ENCODE results near the gene BPIFB3. TPM values are rescaled to one million over a fixed set of nuclear protein-coding genes. Genes with fewer than 3 reads are reported as not detected.
"Not testable (repeated sequence)": the region's sequence is repeated elsewhere in the genome, so short reads cannot be mapped to it uniquely, and the experiment has no call there.

Gene BPIFB3
- total RNA-seq, 2 experiments from 2014 or later, result not detected

- Mint-ChIP-seq H3K27ac (no peak overlapping the region), H3K9me3 (no peaks in the 10 kb centered on the region), H3K4me1 (ENCODE audit: low read depth) (peaks cover 2% of the 10 kb centered on the region), H3K36me3 (ENCODE audit: low read depth) (no peaks in the 10 kb centered on the region), H3K4me3 (no peak overlapping the region), H3K27me3 (no peaks in the 10 kb centered on the region)
- POLR2A ChIA-PET, result no interaction called here
- TF ChIP-seq CTCF (IDR thresholded peaks at IDR 0.05), result no peak
- CTCF ChIA-PET, result interaction anchor here (0.6 kb wide), 1 partner anchor 10 kb away, joined by 3 read pairs; no protein-coding TSS in a partner anchor
- DNase-seq (no peak), ATAC-seq (no peak)
- intact Hi-C loops (cut with micrococcal nuclease), result loop anchor here (10.0 kb wide), 1 partner anchor 298 kb away; no protein-coding TSS in a partner anchor
Observed at GRCh38 chr20:33092361-33092760, 38.7 kb downstream of the BPIFB3 start.

GRCh38 chr20:33093074-33093473, 39.4 kb downstream of the BPIFB3 start:
- no peak overlapping the region for H3K27ac Mint-ChIP-seq
- no peaks in the 10 kb centered on the region for H3K36me3 Mint-ChIP-seq (ENCODE audit: low read depth)
- no peak for DNase-seq
- ATAC-seq, result no peak
- H3K27me3 Mint-ChIP-seq, result no peaks in the 10 kb centered on the region
- CTCF ChIA-PET, result no interaction called here
- no peak for TF ChIP-seq CTCF (IDR thresholded peaks at IDR 0.05)
- POLR2A ChIA-PET, result no interaction called here
- no peaks in the 10 kb centered on the region for H3K9me3 Mint-ChIP-seq
- intact Hi-C loops (cut with micrococcal nuclease), result loop anchor here (10.0 kb wide), 1 partner anchor 298 kb away; no protein-coding TSS in a partner anchor
- H3K4me3 Mint-ChIP-seq, result no peak overlapping the region
- peaks cover 2% of the 10 kb centered on the region for H3K4me1 Mint-ChIP-seq (ENCODE audit: low read depth)

GRCh38 chr20:33093582-33093981, 39.9 kb downstream of the BPIFB3 start:
- POLR2A ChIA-PET, result no interaction called here
- Mint-ChIP-seq H3K36me3 (ENCODE audit: low read depth) (no peaks in the 10 kb centered on the region), H3K4me3 (no peak overlapping the region), H3K27me3 (no peaks in the 10 kb centered on the region), H3K27ac (no peak overlapping the region), H3K4me1 (ENCODE audit: low read depth) (peaks cover 2% of the 10 kb centered on the region), H3K9me3 (no peaks in the 10 kb centered on the region)
- ATAC-seq, result no peak
- no peak for TF ChIP-seq CTCF (IDR thresholded peaks at IDR 0.05)
- CTCF ChIA-PET, result interaction anchor here (3.5 kb wide), 1 partner anchor 192 kb away, joined by 31 read pairs; no protein-coding TSS in a partner anchor
- no peak for DNase-seq
- intact Hi-C loops (cut with micrococcal nuclease), result loop anchor here (10.0 kb wide), 1 partner anchor 299 kb away; no protein-coding TSS in a partner anchor

GRCh38 chr20:33095249-33095648, 41.5 kb downstream of the BPIFB3 start:
- no peaks in the 10 kb centered on the region for H3K36me3 Mint-ChIP-seq (ENCODE audit: low read depth)
- H3K4me3 Mint-ChIP-seq, result no peak overlapping the region
- intact Hi-C loops (cut with micrococcal nuclease), result loop anchor here (5.0 to 10.0 kb wide), 2 partner anchors 193 to 300 kb away; no protein-coding TSS in a partner anchor
- no peak for TF ChIP-seq CTCF (IDR thresholded peaks at IDR 0.05)
- CTCF ChIA-PET, result interaction anchor here (1.0 to 3.5 kb wide), 3 partner anchors 189 to 422 kb away, joined by 3 to 31 read pairs (median 6); partner anchors contain the start of gene C20orf203
- DNase-seq, result no peak
- POLR2A ChIA-PET, result no interaction called here
- H3K4me1 Mint-ChIP-seq (ENCODE audit: low read depth), result peaks cover 2% of the 10 kb centered on the region
- no peak for ATAC-seq
- H3K27ac Mint-ChIP-seq, result no peak overlapping the region
- no peaks in the 10 kb centered on the region for H3K27me3 Mint-ChIP-seq
- H3K9me3 Mint-ChIP-seq, result no peaks in the 10 kb centered on the region

- peak; percentile 74 for DNase-seq
- H3K27ac Mint-ChIP-seq; H3K27me3 Mint-ChIP-seq; H3K9me3 Mint-ChIP-seq; POLR2A ChIA-PET; H3K4me1 Mint-ChIP-seq (ENCODE audit: low read depth); H3K36me3 Mint-ChIP-seq (ENCODE audit: low read depth); H3K4me3 Mint-ChIP-seq: not testable (repeated sequence)
- intact Hi-C loops (cut with micrococcal nuclease), result loop anchor here (5.0 to 10.0 kb wide), 2 partner anchors 194 to 301 kb away; no protein-coding TSS in a partner anchor
- ATAC-seq, result peak; percentile 91
- peak; percentile 94 for TF ChIP-seq CTCF (IDR thresholded peaks at IDR 0.05)
- CTCF ChIA-PET, result interaction anchor here (0.6 to 3.5 kb wide), 25 partner anchors 8 to 422 kb away, joined by 3 to 31 read pairs (median 4); partner anchors contain the start of genes C20orf203 and SUN5
Observed at GRCh38 chr20:33095902-33096584, 42.3 kb downstream of the BPIFB3 start.
